HepG2 (cell line): ENCODE measurements around the gene UBE2R2. TPM values are rescaled to one million over a fixed set of nuclear protein-coding genes. Genes with fewer than 3 reads are reported as not detected.

Experiments used
- ASH2L ChIP-seq: fragments of 300-600, 200-600 bp; sonication (generic); IDR thresholded peaks from 2 replicates; pipeline ENCODE4 v1.7.0; 2017; ENCODE audit warnings: low read depth, mild to moderate bottlenecking, moderate library complexity, mixed read lengths, low read length; ENCODE audit not compliant: insufficient read length
- ATM ChIP-seq: fragments of 450-650 bp; IDR thresholded peaks from 2 replicates; pipeline ENCODE4 v1.7.1; 2017; ENCODE audit warnings: mild to moderate bottlenecking, borderline replicate concordance
- ELF3 ChIP-seq: IDR thresholded peaks from 2 replicates; pipeline ENCODE4 v1.6.1; 2016; ENCODE audit warnings: missing genetic modification reagents, missing compliant biosample characterization
- HNF4G ChIP-seq, 2 experiments: sonication (generic) in 1 of 2; formaldehyde crosslinking in 1 of 2; IDR thresholded peaks; 2 replicates each; pipeline versions ENCODE4 v1.4.0 to v1.6.1; 2011 to 2020; ENCODE audit warnings: borderline replicate concordance in 2 of 2, low read depth in 2 of 2, mild to moderate bottlenecking in 2 of 2, low read length in 1 of 2, missing genetic modification reagents in 1 of 2, moderate library complexity in 1 of 2
- NFIB ChIP-seq: sonication (generic); formaldehyde crosslinking; IDR thresholded peaks from 2 replicates; pipeline ENCODE4 v1.9.0; 2021; ENCODE audit warnings: missing genetic modification reagents, mild to moderate bottlenecking, borderline replicate concordance
- PBX3 ChIP-seq: sonication (generic); formaldehyde crosslinking; IDR thresholded peaks from 2 replicates; pipeline ENCODE4 v1.8.1; 2023; ENCODE audit warnings: missing genetic modification reagents, inconsistent platforms, borderline replicate concordance
- PITX1 ChIP-seq: sonication (generic); formaldehyde crosslinking; IDR thresholded peaks from 2 replicates; pipeline ENCODE4 v1.5.1; 2020; ENCODE audit warnings: mild to moderate bottlenecking, missing genetic modification reagents
- TFAP4 ChIP-seq: sonication (generic); IDR thresholded peaks from 2 replicates; pipeline ENCODE4 v1.6.1; 2016; ENCODE audit warnings: low read depth, borderline replicate concordance
- TGIF2 ChIP-seq: IDR thresholded peaks from 2 replicates; pipeline ENCODE4 v1.6.1; 2016; ENCODE audit warnings: control low read depth, missing compliant biosample characterization
- YEATS2 ChIP-seq: sonication (generic); formaldehyde crosslinking; IDR thresholded peaks from 2 replicates; pipeline ENCODE4 v1.4.0; 2020; ENCODE audit warnings: missing genetic modification reagents, borderline replicate concordance
- ZFY ChIP-seq: sonication (generic); formaldehyde crosslinking; IDR thresholded peaks from 2 replicates; pipeline ENCODE4 v1.4.0; 2020; ENCODE audit warnings: missing genetic modification reagents
- ZNF17 ChIP-seq: sonication (generic); formaldehyde crosslinking; IDR thresholded peaks from 2 replicates; pipeline ENCODE4 v1.5.0; 2020; ENCODE audit warnings: mild to moderate bottlenecking, missing genetic modification reagents
- ZNF205 ChIP-seq: IDR thresholded peaks from 2 replicates; pipeline ENCODE4 v1.6.1; 2018; ENCODE audit warnings: missing biosample characterization, missing genetic modification reagents
- ZNF331 ChIP-seq: sonication (generic); formaldehyde crosslinking; IDR thresholded peaks from 2 replicates; pipeline ENCODE4 v1.4.0; 2020; ENCODE audit warnings: missing genetic modification reagents
- ZNF670 ChIP-seq: sonication (generic); formaldehyde crosslinking; IDR thresholded peaks from 2 replicates; pipeline ENCODE4 v1.8.0; 2022; ENCODE audit warnings: mild to moderate bottlenecking, missing genetic modification reagents, borderline replicate concordance
- ZNF704 ChIP-seq: sonication (generic); formaldehyde crosslinking; IDR thresholded peaks from 2 replicates; pipeline ENCODE4 v1.8.1; 2023; ENCODE audit warnings: mild to moderate bottlenecking, inconsistent platforms, moderate library complexity, missing genetic modification reagents, borderline replicate concordance
- ZNF790 ChIP-seq: sonication (generic); formaldehyde crosslinking; IDR thresholded peaks from 2 replicates; pipeline ENCODE4 v1.8.0; 2022; ENCODE audit warnings: missing genetic modification reagents, mild to moderate bottlenecking, borderline replicate concordance
- polyA plus RNA-seq, 8 experiments: library from polyadenylated mRNA; depleted of rRNA in 3 of 8; stranded (reverse) in 7 of 8; unstranded in 1 of 8; fragments of >200 nt; fragmentation: Illumina TruSeq in 4 of 8; extraction: Trizol in 4 of 8; gene quantifications; 2 replicates each; pipeline versions ENCODE4 v1.2.1 to v1.2.3, GENCODE V29; 2011 to 2016; ENCODE audit warnings: low read depth in 4 of 8, missing spikeins in 1 of 8, mixed read lengths in 1 of 8; ENCODE audit not compliant: insufficient read depth in 1 of 8
- total RNA-seq, 5 experiments: library from RNA; depleted of rRNA; stranded (reverse); fragments of >200 nt; fragmentation: Illumina TruSeq; extraction: Trizol; gene quantifications; 2 replicates each; pipeline ENCODE4 v1.2.3, GENCODE V29; 2016; ENCODE audit warnings: low read depth in 1 of 5
- TF ChIP-seq, protein P1 (sequence below), 2 experiments: sonication (generic) in 1 of 2; formaldehyde crosslinking in 1 of 2; IDR thresholded peaks; 2 replicates each; pipeline versions ENCODE4 v1.5.1 to v1.6.1; 2011 to 2020; ENCODE audit warnings: borderline replicate concordance in 1 of 2, low read depth in 1 of 2, low read length in 1 of 2, mild to moderate bottlenecking in 1 of 2, missing genetic modification reagents in 1 of 2, moderate library complexity in 1 of 2
- TF ChIP-seq, protein P2 (sequence below): IDR thresholded peaks from 2 replicates; pipeline ENCODE4 v1.6.1; 2012; ENCODE audit warnings: inconsistent platforms

UBE2R2 gene
- total and polyA plus RNA-seq, 2 of the 13 experiments (the other 11 are each of a cell fraction or from before 2014, with no cell fraction given) = 14.8 to 20.9 TPM

DNA sequence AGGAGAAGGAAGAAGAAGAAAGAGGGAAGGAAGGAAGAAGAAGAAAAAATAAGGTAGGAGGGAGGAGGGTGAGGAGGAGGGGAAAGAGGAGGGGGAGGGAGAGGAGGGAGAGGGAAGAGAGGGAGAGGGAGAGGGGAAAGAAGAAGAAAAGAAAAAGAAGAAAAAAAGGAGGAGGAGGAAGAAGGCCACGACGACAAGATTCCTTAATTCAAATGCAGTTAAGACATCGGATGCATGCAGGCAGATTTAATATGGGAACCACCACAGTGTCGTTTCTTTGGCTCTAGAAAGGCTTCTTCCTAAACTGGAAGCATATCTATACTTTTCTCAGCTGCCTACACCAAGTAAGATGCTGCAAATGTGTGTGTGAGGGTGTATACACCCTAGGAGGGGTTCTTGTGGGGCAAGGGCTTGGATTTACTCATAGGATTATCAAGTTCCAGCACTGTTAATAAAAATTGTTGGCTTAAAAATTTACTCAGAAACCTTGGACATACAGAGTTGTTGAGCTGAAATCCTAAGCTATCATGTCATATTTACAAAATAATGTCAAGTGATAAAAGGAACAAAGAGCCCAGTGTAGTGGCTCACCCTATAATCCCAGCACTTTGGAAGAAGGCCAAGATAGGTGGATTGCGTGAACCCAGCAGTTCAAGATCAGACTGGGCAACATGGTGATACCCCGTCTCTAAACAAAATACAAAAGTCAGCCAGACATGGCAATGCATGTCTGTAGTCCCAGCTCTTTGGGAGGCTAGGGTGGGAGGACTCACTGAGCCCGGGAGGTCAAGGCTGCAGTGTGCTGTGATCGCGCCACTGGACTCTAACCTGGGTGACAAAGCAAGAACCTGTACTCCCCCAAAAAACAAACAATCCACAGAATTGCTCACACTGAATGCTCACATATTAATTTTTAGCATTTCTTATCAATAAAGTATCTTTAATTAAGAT, 123.2 kb downstream of the UBE2R2 start (continued):
- TF ChIP-seq, protein P1, sequence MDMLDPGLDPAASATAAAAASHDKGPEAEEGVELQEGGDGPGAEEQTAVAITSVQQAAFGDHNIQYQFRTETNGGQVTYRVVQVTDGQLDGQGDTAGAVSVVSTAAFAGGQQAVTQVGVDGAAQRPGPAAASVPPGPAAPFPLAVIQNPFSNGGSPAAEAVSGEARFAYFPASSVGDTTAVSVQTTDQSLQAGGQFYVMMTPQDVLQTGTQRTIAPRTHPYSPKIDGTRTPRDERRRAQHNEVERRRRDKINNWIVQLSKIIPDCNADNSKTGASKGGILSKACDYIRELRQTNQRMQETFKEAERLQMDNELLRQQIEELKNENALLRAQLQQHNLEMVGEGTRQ (IDR thresholded peaks at IDR 0.05; ENCODE audit: low read depth, low read length) = no peak
- TF ChIP-seq, protein P1 (CRISPR knock-in tag; IDR thresholded peaks at IDR 0.05; ENCODE audit: borderline replicate concordance) = no peak
- TF ChIP-seq ZNF331 (CRISPR knock-in tag) (peak; percentile 69; the same call in 1 of the 2 replicates), ZNF205 (CRISPR knock-in tag) (peak; percentile 80; the same call in 1 of the 2 replicates), TFAP4 (no peak), HNF4G (IDR thresholded peaks at IDR 0.05; ENCODE audit: borderline replicate concordance, low read depth, low read length) (peak; percentile 87), HNF4G (CRISPR knock-in tag; IDR thresholded peaks at IDR 0.05; ENCODE audit: borderline replicate concordance, low read depth) (peak; percentile 86; the same call in 1 of the 2 replicates), TGIF2 (peak; percentile 72; the same call in 1 of the 2 replicates), NFIB (CRISPR knock-in tag) (no peak), ELF3 (CRISPR knock-in tag) (peak; percentile 68), ZNF670 (peak; percentile 32; the same call in 1 of the 2 replicates), ZNF790 (CRISPR knock-in tag) (peak; percentile 49; the same call in 1 of the 2 replicates), PITX1 (CRISPR knock-in tag) (peak; percentile 96), ZNF704 (CRISPR knock-in tag) (no peak), ASH2L (peak; percentile 86), ATM (no peak), PBX3 (no peak), ZNF17 (CRISPR knock-in tag) (no peak), ZFY (CRISPR knock-in tag) (no peak), YEATS2 (peak; percentile 39; the same call in 1 of the 2 replicates)
- TF ChIP-seq, protein P2, sequence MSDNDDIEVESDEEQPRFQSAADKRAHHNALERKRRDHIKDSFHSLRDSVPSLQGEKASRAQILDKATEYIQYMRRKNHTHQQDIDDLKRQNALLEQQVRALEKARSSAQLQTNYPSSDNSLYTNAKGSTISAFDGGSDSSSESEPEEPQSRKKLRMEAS = peak; percentile 73
